ENCODE measurements around the gene VGLL4.
"Not testable (repeated sequence)": the region's sequence is repeated elsewhere in the genome, so short reads cannot be mapped to it uniquely, and the experiment has no call there.

VGLL4 gene

GRCh38 chr3:11535243-11535960 lies 108.3 kb downstream of the VGLL4 start:
- TF ChIP-seq, protein P1, sequence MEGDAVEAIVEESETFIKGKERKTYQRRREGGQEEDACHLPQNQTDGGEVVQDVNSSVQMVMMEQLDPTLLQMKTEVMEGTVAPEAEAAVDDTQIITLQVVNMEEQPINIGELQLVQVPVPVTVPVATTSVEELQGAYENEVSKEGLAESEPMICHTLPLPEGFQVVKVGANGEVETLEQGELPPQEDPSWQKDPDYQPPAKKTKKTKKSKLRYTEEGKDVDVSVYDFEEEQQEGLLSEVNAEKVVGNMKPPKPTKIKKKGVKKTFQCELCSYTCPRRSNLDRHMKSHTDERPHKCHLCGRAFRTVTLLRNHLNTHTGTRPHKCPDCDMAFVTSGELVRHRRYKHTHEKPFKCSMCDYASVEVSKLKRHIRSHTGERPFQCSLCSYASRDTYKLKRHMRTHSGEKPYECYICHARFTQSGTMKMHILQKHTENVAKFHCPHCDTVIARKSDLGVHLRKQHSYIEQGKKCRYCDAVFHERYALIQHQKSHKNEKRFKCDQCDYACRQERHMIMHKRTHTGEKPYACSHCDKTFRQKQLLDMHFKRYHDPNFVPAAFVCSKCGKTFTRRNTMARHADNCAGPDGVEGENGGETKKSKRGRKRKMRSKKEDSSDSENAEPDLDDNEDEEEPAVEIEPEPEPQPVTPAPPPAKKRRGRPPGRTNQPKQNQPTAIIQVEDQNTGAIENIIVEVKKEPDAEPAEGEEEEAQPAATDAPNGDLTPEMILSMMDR (IDR thresholded peaks at IDR 0.05; ENCODE audit: low read depth, low read length) = no peak
- DNase-seq = no peak
- no peaks in the 10 kb centered on the region for H3K9me3 ChIP-seq
- H3K36me3 ChIP-seq = no peaks in the 10 kb centered on the region
- H3K4me1 ChIP-seq = no peaks in the 10 kb centered on the region
- H3K27me3 ChIP-seq = no peaks in the 10 kb centered on the region
- H3K4me3 ChIP-seq (ENCODE audit: low read depth, low read length) = no peak overlapping the region

GRCh38 chr3:11534793-11535101 lies 109.0 kb downstream of the VGLL4 start:
- no peak for DNase-seq
- Histone ChIP-seq H3K9me3 (no peaks in the 10 kb centered on the region), H3K4me3 (ENCODE audit: low read depth, low read length) (no peak overlapping the region), H3K27me3 (no peaks in the 10 kb centered on the region), H3K4me1 (no peaks in the 10 kb centered on the region), H3K36me3 (no peaks in the 10 kb centered on the region)
- TF ChIP-seq, protein P1 (IDR thresholded peaks at IDR 0.05; ENCODE audit: low read depth, low read length) = no peak

DNA sequence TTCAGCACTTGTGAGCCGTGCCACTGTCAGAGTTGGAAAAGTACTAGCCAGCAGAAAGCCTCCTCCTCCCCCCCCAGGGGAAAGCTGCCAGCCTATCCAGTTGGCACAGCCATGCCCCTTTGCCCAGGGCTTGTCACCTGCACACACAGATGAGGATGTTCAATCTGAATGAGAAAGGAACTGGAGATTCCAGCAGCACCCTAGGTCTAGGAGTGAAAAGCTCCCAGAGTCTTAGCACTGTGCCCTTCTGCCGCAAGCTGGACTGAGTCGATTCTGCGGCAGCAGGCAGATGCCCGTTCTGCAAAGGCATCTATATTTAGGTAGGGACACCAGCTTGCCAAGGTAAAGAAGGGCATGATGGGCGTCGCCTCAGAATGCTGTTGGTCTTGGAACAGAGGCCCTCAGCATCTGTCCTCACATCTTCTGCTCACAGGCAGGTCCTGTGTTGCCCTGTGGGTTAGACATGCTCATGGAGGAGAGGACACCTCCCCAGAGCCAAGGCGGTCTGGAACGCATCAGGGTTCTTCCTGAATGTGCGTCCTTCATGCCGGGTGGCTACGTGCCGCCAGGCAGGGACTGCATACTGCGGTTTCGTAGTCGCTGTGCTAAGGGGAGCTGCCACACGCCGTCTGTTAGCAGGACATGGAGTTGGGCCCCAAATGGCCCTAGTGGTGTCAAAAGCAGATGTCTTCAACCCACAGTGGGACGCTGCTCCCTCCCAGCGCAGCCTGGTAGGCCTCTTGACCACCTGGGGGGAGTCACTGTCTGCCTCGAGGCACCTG lies 109.5 kb downstream of the VGLL4 start:
- TF ChIP-seq, protein P1 (IDR thresholded peaks at IDR 0.05; ENCODE audit: low read depth, low read length) = no peak
- Histone ChIP-seq H3K9me3 (no peaks in the 10 kb centered on the region), H3K36me3 (no peaks in the 10 kb centered on the region), H3K27me3 (no peaks in the 10 kb centered on the region), H3K4me1 (no peaks in the 10 kb centered on the region), H3K4me3 (ENCODE audit: low read depth, low read length) (no peak overlapping the region)
- DNase-seq = no peak

- Histone ChIP-seq H3K4me1 (no peaks in the 10 kb centered on the region), H3K27me3 (no peaks in the 10 kb centered on the region), H3K9me3 (no peaks in the 10 kb centered on the region), H3K4me3 (ENCODE audit: low read depth, low read length) (no peak overlapping the region), H3K36me3 (no peaks in the 10 kb centered on the region)
- TF ChIP-seq, protein P1 (IDR thresholded peaks at IDR 0.05; ENCODE audit: low read depth, low read length) = no peak
- DNase-seq = no peak
Observed at GRCh38 chr3:11532931-11533391, 110.8 kb downstream of the VGLL4 start.

DNA sequence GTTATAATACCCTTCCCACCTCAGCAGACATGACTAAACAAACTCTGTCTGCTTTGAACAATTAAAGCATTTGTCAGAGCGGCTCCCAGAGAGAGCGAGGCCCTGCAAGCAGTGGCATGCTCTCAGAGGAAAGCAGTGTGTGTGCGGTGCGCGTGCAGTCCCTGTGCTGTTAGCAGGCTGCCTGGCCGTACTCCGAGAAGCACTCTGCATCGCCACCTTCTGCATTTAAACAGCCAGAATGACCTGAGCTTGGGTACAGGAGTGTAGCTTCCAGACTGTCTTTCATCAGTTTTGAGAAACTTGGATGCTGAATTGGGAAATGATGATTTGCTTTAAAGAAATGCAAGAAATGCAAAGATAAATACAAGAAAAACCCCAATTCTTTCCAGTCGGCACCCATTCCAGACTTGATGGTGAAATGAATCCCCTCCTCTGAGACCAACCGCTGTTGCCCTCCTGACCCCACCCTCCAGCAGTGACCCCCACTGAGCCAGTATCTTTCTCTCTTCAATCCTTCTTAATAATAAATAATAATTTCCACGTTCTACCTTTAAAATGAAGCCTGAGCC lies 113.5 kb downstream of the VGLL4 start:
- DNase-seq = no peak
- no peak overlapping the region for H3K4me3 ChIP-seq (ENCODE audit: low read depth, low read length)
- H3K9me3 ChIP-seq = no peaks in the 10 kb centered on the region
- H3K27me3 ChIP-seq = no peaks in the 10 kb centered on the region
- TF ChIP-seq, protein P1 (IDR thresholded peaks at IDR 0.05; ENCODE audit: low read depth, low read length) = no peak
- no peaks in the 10 kb centered on the region for H3K36me3 ChIP-seq
- no peaks in the 10 kb centered on the region for H3K4me1 ChIP-seq

DNA sequence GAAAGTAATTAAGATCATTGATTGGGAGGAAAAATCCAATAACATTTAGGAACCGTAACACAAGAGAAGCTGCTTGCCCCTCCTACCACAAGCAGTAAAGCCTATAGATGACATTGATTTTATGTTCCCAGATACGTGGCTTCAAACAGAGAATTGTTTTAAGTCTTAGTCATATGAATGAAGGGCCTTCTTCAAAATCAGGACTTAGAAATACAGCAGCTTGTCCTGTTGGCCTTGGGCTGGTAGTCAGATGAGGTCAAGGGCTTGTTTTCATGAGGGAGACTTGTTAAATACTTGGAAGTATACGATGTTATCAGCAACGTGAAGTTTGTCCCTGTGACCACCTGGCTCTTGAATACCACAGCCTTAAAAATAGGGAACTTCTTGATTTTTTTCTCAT lies 114.4 kb downstream of the VGLL4 start:
- no peak for DNase-seq
- TF ChIP-seq, protein P1 (IDR thresholded peaks at IDR 0.05; ENCODE audit: low read depth, low read length) = no peak
- Histone ChIP-seq H3K4me1 (no peaks in the 10 kb centered on the region), H3K36me3 (no peaks in the 10 kb centered on the region), H3K27me3 (no peaks in the 10 kb centered on the region), H3K9me3 (no peaks in the 10 kb centered on the region), H3K4me3 (ENCODE audit: low read depth, low read length) (no peak overlapping the region)

GRCh38 chr3:11526121-11526520 lies 117.6 kb downstream of the VGLL4 start:
- H3K4me1 ChIP-seq; H3K9me3 ChIP-seq; H3K4me3 ChIP-seq (ENCODE audit: low read depth, low read length); H3K36me3 ChIP-seq; H3K27me3 ChIP-seq; DNase-seq: not testable (repeated sequence)

All from BE2C (cell line).